DND-41 (cell line): ENCODE results near the gene DENND2A.
A peak's percentile ranks its signal among the peaks of the same experiment; 100 is the strongest.

Experiments used
- ATAC-seq: fragments of 200-7000 bp; cut with Tn5 transposase; 3 replicates; pipeline ENCODE4 v1.9.1; 2021; ENCODE audit warnings: low read depth; ENCODE audit not compliant: insufficient read depth
- DNase-seq: peaks from one replicate; pipeline ENCODE4 v3.0.0-alpha.2; 2020
- H2AFZ ChIP-seq: 2 replicates; pipeline ENCODE4 v1.6.0; 2012; ENCODE audit warnings: low read depth, low read length
- H3K27ac ChIP-seq: 2 replicates; pipeline ENCODE4 v1.5.1; 2012; ENCODE audit warnings: low read length, inconsistent platforms
- H3K27me3 ChIP-seq: fragments of 200-600 bp; sonication (generic); 2 replicates; pipeline ENCODE4 v1.6.0; 2012; ENCODE audit warnings: low read length, mild to moderate bottlenecking, inconsistent platforms; ENCODE audit not compliant: insufficient read depth, poor library complexity
- H3K36me3 ChIP-seq: 2 replicates; pipeline ENCODE4 v1.5.1; 2012; ENCODE audit warnings: low read length, inconsistent platforms; ENCODE audit not compliant: insufficient read depth
- H3K4me1 ChIP-seq: 2 replicates; pipeline ENCODE4 v1.5.1; 2012; ENCODE audit warnings: mild to moderate bottlenecking, low read length; ENCODE audit not compliant: insufficient read depth
- H3K4me2 ChIP-seq: 2 replicates; pipeline ENCODE4 v1.6.0; 2012; ENCODE audit warnings: mild to moderate bottlenecking, moderate library complexity, low read length, inconsistent platforms; ENCODE audit not compliant: insufficient read depth
- H3K4me3 ChIP-seq, 2 experiments: fragments of 200-600 bp in 1 of 2; shearing (Covaris generic) in 1 of 2; 2 replicates each; pipeline ENCODE4 v1.5.1; 2012 to 2016; ENCODE audit warnings: inconsistent platforms in 2 of 2, low read length in 2 of 2, mild to moderate bottlenecking in 2 of 2, low read depth in 1 of 2, moderate library complexity in 1 of 2
- H3K79me2 ChIP-seq: 2 replicates; pipeline ENCODE4 v1.6.0; 2012; ENCODE audit warnings: low read length, inconsistent platforms; ENCODE audit not compliant: insufficient read depth
- H3K9ac ChIP-seq: 2 replicates; pipeline ENCODE4 v1.6.0; 2012; ENCODE audit warnings: low read depth, mild to moderate bottlenecking, inconsistent platforms, low read length, moderate library complexity
- H3K9me3 ChIP-seq: 2 replicates; pipeline ENCODE4 v1.5.1; 2012; ENCODE audit warnings: low read length, moderate library complexity, mild to moderate bottlenecking, inconsistent platforms; ENCODE audit not compliant: insufficient read depth, severe bottlenecking
- H4K20me1 ChIP-seq: 2 replicates; pipeline ENCODE4 v1.6.0; 2012; ENCODE audit warnings: low read length; ENCODE audit not compliant: insufficient read depth
- EZH2 ChIP-seq: IDR thresholded peaks from 3 replicates; pipeline ENCODE4 v1.6.1; 2012; ENCODE audit warnings: borderline replicate concordance, low read depth, mild to moderate bottlenecking, moderate library complexity, low read length, inconsistent platforms; ENCODE audit not compliant: severe bottlenecking
- TF ChIP-seq, protein P1 (sequence below): IDR thresholded peaks from 2 replicates; pipeline ENCODE4 v1.5.1; 2012; ENCODE audit warnings: borderline replicate concordance, low read length, moderate library complexity, mild to moderate bottlenecking; ENCODE audit not compliant: poor library complexity, severe bottlenecking; ENCODE audit errors: extremely low read depth

The DENND2A gene

DNA sequence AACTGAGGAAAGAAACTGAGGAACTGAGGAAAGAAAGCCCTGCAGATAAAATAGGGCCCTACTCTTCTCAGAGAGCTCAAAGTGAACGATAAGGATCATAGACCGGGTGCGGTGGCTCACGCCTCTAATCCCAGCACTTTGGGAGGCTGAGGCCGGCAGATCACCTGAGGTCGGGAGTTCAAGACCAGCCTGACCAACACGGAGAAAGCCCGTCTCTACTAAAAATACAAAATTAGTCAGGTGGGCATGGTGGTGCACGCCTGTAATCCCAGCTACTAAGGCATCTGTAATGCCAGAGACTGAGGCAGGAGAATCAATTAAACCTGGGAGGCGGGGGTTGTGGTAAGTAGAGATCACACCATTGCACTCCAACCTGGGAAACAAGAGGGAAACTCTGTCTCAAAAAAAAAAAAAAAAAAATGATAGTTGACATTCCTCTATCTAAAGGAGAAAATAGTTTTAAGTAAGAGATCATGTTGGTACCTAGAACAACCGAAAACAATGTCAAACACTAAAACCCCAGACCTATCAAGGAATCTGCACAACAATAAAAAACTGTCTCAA, 163.8 kb downstream of the DENND2A start:
- Histone ChIP-seq H3K36me3 (peaks cover 3% of the 10 kb centered on the region), H3K4me1 (peaks cover 34% of the 10 kb centered on the region), H3K4me2 (peak overlapping the region; percentile 87), H3K27ac (no peak overlapping the region), H3K79me2 (peaks cover 71% of the 10 kb centered on the region), H4K20me1 (peaks cover 47% of the 10 kb centered on the region), H2AFZ (no peak overlapping the region), H3K9me3 (no peaks in the 10 kb centered on the region), H3K27me3 (no peaks in the 10 kb centered on the region), H3K9ac (peak overlapping the region; percentile 79; the same call in 1 of the 2 replicates), H3K4me3 (peak overlapping the region in 1 of 2 experiments; percentile 85; a peak in 1 of 4 replicates)
- DNase-seq (no peak), ATAC-seq (no peak)
- no peak for TF ChIP-seq EZH2
- TF ChIP-seq, protein P1, sequence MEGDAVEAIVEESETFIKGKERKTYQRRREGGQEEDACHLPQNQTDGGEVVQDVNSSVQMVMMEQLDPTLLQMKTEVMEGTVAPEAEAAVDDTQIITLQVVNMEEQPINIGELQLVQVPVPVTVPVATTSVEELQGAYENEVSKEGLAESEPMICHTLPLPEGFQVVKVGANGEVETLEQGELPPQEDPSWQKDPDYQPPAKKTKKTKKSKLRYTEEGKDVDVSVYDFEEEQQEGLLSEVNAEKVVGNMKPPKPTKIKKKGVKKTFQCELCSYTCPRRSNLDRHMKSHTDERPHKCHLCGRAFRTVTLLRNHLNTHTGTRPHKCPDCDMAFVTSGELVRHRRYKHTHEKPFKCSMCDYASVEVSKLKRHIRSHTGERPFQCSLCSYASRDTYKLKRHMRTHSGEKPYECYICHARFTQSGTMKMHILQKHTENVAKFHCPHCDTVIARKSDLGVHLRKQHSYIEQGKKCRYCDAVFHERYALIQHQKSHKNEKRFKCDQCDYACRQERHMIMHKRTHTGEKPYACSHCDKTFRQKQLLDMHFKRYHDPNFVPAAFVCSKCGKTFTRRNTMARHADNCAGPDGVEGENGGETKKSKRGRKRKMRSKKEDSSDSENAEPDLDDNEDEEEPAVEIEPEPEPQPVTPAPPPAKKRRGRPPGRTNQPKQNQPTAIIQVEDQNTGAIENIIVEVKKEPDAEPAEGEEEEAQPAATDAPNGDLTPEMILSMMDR: no peak

DNA sequence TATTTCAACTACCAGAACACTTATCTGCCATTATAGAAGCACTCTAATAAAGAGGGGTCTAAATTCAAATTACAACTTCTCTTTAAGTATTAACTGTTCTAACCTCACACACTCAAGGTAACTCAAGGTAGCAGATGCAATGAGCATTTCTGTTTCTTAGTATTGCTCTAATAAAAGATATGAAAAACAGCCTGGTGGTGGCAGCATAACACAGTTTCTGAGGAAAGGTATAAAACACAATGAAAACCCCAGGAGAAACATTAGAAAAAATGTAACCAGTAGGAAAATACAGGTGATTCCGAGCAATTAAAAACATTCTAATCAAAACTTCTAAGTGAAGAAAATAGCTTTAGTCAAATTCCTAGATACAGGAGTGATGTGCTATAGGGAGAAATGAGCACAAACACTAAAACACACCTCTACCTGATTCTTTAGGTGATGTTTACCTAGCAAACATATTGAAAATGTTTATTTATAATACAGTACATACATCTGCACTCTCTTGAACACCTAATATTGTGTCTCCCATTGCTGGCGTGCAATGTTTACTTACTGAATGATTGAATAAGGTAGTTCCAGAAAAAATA, 164.8 kb downstream of the DENND2A start:
- peaks cover 80% of the 10 kb centered on the region for H3K79me2 ChIP-seq
- peaks cover 34% of the 10 kb centered on the region for H3K4me1 ChIP-seq
- H3K4me2 ChIP-seq: peak overlapping the region; percentile 26; the same call in 1 of the 2 replicates
- peaks cover 55% of the 10 kb centered on the region for H4K20me1 ChIP-seq
- H3K36me3 ChIP-seq: peaks cover 12% of the 10 kb centered on the region
- TF ChIP-seq, protein P1: peak; percentile 75
- TF ChIP-seq EZH2: no peak
- H3K27ac ChIP-seq: no peak overlapping the region
- no peak overlapping the region for H3K4me3 ChIP-seq
- H3K9me3 ChIP-seq: no peaks in the 10 kb centered on the region
- H3K9ac ChIP-seq: no peak overlapping the region
- H3K27me3 ChIP-seq: no peaks in the 10 kb centered on the region
- DNase-seq (peak; percentile 49), ATAC-seq (no peak)
- no peak overlapping the region for H2AFZ ChIP-seq
